Lung (tissue), 12 donors: ENCODE measurements around the gene ENO3. TPM values are rescaled to one million over a fixed set of nuclear protein-coding genes. Genes with fewer than 3 reads are reported as not detected.

ENCODE experiments used
- ATAC-seq: fragments of 200-7000 bp; cut with Tn5 transposase; one replicate; pipeline ENCODE4 v1.9.1; 2020; ENCODE audit warnings: moderate number of reproducible peaks; ENCODE audit not compliant: insufficient read depth, low FRiP score
- DNase-seq, 3 donors: peaks; one replicate each; pipeline ENCODE4 v3.0.0-alpha.2; 2013 to 2017
- H3K27ac ChIP-seq, 2 donors: one replicate each; pipeline ENCODE4 v1.5.1; 2013; ENCODE audit warnings: mild to moderate bottlenecking in 2 of 2, moderate library complexity in 2 of 2, control low read depth in 1 of 2, inconsistent platforms in 1 of 2, low read depth in 1 of 2, low read length in 1 of 2
- H3K27me3 ChIP-seq, 3 donors: one replicate each; pipeline ENCODE4 v1.5.1; 2013; ENCODE audit warnings: low read length in 2 of 3; ENCODE audit not compliant: control insufficient read depth in 3 of 3, insufficient read depth in 3 of 3
- H3K36me3 ChIP-seq, 4 donors: one replicate each; pipeline ENCODE4 v1.5.1; 2013; ENCODE audit warnings: low read length in 4 of 4, mild to moderate bottlenecking in 1 of 4, moderate library complexity in 1 of 4; ENCODE audit not compliant: control insufficient read depth in 4 of 4, insufficient read depth in 4 of 4
- H3K4me1 ChIP-seq, 5 donors: one replicate each; pipeline ENCODE4 v1.5.1; 2013; ENCODE audit warnings: low read length in 5 of 5, mild to moderate bottlenecking in 2 of 5, moderate library complexity in 1 of 5; ENCODE audit not compliant: control insufficient read depth in 5 of 5, insufficient read depth in 5 of 5
- H3K4me3 ChIP-seq: one replicate; pipeline ENCODE4 v1.5.1; 2013; ENCODE audit warnings: mild to moderate bottlenecking, control low read depth, moderate library complexity
- H3K9ac ChIP-seq, 2 donors: one replicate each; pipeline ENCODE4 v1.5.1; 2013; ENCODE audit warnings: low read length in 2 of 2, control low read depth in 1 of 2; ENCODE audit not compliant: insufficient read depth in 1 of 2
- H3K9me3 ChIP-seq, 4 donors: one replicate each; pipeline ENCODE4 v1.5.1; 2013; ENCODE audit warnings: low read length in 3 of 4, mild to moderate bottlenecking in 1 of 4, moderate library complexity in 1 of 4; ENCODE audit not compliant: control insufficient read depth in 4 of 4, insufficient read depth in 3 of 4
- WGBS, 2 donors: extraction: QIAGEN DNeasy Blood & Tissue Kit; methylation state at CpG; one replicate each; pipeline ENCODE4 v1.1.7; 2013; 5-methylcytosine and 5-hydroxymethylcytosine counted together
- polyA plus RNA-seq, 2 donors: library from polyadenylated mRNA; stranded (reverse); fragments of 200-250 nt; gene quantifications; one replicate each; pipeline ENCODE4 v1.2.1, GENCODE V29; 2013
- total RNA-seq, 2 donors: library from RNA; depleted of rRNA in 1 of 2; stranded (reverse); fragments of >200 nt in 1 of 2; gene quantifications; one replicate each; pipeline ENCODE4 v1.2.1, GENCODE V29; 2014 to 2021
- TF ChIP-seq, protein P1 (sequence below): IDR thresholded peaks from 2 replicates; pipeline ENCODE4 v1.5.1; 2012; ENCODE audit warnings: mild to moderate bottlenecking; ENCODE audit errors: control extremely low read depth, extremely low read depth
- donor health status: control.
- donor health status: control.
- donor health status: Bipolar disorder and iron deficiency.
- donor health status: healthy.
- donor health status: DM: yes; HTN: yes; CAD: no.

Gene ENO3
- total and polyA plus RNA-seq, 4 donors, result 3.3 to 10.7 (median 8.3) TPM

DNA sequence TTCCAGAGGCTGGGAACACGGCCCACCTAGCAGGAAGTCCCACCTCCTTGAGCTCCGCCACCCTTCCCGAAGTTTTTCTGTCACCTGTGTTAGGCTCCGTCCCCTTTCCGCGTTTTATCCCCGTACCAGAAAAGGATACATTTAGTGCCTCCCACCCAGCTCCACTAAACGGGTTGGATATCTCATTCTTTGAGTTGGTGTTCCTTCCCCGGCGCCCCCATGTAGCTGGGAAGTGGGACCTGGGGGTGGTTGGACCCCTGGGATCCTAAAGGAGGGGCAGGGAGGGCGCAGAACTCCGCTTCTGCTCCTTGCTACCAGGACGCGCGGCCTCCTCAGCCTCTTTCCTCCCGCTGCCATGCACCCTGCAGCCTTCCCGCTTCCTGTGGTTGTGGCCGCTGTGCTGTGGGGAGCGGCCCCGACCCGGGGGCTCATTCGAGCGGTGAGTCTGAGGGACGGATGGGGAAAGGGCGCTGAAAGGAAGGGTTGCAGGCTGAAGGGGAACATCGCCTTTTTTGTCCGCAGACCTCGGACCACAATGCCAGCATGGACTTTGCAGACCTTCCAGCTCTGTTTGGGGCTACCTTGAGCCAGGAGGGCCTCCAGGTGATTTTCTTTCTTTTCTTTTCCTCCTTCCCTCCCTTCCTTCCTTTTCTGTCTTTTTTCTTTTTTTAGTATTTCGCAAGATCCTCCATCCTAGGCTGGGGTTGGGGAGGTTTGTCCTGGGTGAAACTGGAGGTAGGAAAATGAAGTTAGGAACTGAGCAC, 10.2 kb upstream of the ENO3 start:
- Histone ChIP-seq H3K27me3 (no peaks in the 10 kb centered on the region), H3K9me3 (no peaks in the 10 kb centered on the region), H3K36me3 (peaks cover 9 to 35% (median 31%) of the 10 kb centered on the region in 4 donors), H3K4me3 (peak overlapping the region; percentile 61), H3K4me1 (peaks cover 0 to 27% (median 13%) of the 10 kb centered on the region in 5 donors), H3K9ac (peak overlapping the region; percentile 73 to 86), H3K27ac (peak overlapping the region; percentile 90 to 94)
- WGBS, 2 donors, result 0 to 1% methylated on average over 29 of the region's 29 CpGs
- peak; percentile 37 for ATAC-seq
- no peak for DNase-seq
- TF ChIP-seq, protein P1, sequence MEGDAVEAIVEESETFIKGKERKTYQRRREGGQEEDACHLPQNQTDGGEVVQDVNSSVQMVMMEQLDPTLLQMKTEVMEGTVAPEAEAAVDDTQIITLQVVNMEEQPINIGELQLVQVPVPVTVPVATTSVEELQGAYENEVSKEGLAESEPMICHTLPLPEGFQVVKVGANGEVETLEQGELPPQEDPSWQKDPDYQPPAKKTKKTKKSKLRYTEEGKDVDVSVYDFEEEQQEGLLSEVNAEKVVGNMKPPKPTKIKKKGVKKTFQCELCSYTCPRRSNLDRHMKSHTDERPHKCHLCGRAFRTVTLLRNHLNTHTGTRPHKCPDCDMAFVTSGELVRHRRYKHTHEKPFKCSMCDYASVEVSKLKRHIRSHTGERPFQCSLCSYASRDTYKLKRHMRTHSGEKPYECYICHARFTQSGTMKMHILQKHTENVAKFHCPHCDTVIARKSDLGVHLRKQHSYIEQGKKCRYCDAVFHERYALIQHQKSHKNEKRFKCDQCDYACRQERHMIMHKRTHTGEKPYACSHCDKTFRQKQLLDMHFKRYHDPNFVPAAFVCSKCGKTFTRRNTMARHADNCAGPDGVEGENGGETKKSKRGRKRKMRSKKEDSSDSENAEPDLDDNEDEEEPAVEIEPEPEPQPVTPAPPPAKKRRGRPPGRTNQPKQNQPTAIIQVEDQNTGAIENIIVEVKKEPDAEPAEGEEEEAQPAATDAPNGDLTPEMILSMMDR, result no peak

GRCh38 chr17:4941319-4941610, 9.7 kb upstream of the ENO3 start:
- Histone ChIP-seq H3K9me3 (no peaks in the 10 kb centered on the region), H3K9ac (peak overlapping the region; percentile 73 to 86), H3K4me3 (peak overlapping the region; percentile 10), H3K27ac (no peak overlapping the region), H3K36me3 (peaks cover 12 to 36% (median 35%) of the 10 kb centered on the region in 4 donors), H3K4me1 (peaks cover 3 to 30% (median 15%) of the 10 kb centered on the region in 5 donors), H3K27me3 (no peaks in the 10 kb centered on the region)
- TF ChIP-seq, protein P1, result no peak
- DNase-seq, result no peak
- ATAC-seq, result no peak
- WGBS, 2 donors, result 40 to 42% methylated on average over 4 of the region's 4 CpGs

DNA sequence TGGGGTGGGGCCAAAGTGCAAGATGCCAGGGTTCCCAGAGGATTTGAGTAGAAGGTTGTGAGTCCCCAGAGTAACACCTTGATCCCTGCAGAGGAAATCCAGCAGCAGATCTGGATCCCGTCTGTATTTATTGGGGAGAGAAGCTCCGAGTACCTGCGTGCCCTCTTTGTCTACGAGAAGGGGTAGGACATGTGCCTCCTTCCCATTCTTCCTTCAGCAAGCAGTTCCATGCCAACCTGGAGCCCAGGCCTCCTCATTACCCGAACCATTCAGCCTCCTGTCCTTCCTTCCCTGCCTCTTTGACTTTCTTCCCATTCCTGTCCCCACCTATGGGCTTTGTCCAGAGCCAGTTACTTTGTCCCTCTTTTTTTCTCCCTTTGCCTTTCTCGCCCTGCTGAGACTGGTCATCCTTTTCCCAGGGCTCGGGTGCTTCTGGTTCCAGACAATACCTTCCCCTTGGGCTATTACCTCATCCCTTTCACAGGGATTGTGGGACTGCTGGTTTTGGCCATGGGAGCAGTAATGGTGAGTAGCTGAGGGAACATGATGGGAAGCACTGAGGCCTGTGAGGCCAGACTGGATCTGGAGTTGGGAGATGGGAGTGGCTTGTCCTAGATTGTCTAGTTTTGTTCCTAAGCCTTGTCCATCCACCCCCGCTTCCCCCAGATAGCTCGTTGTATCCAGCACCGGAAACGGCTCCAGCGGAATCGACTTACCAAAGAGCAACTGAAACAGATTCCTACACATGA, 8.0 kb upstream of the ENO3 start:
- WGBS, 2 donors, result 76 to 88% methylated on average over 13 of the region's 13 CpGs
- Histone ChIP-seq H3K36me3 (peaks cover 12 to 36% (median 28%) of the 10 kb centered on the region in 4 donors), H3K9ac (no peak overlapping the region), H3K27me3 (no peaks in the 10 kb centered on the region), H3K27ac (peak overlapping the region in 1 of 2 donors; percentile 5), H3K9me3 (no peaks in the 10 kb centered on the region), H3K4me3 (no peak overlapping the region), H3K4me1 (peaks cover 3 to 36% (median 17%) of the 10 kb centered on the region in 5 donors)
- ATAC-seq, result no peak
- TF ChIP-seq, protein P1, result no peak
- DNase-seq, result no peak
